NCI-H446 treated with DMSO at 0.1 percent for 48 hours (cell line): ENCODE measurements around the gene CDC42BPG.
"Not testable (repeated sequence)": the region's sequence is repeated elsewhere in the genome, so short reads cannot be mapped to it uniquely, and the experiment has no call there.

Experiments
- DNase-seq: peaks from one replicate; lab custom pipeline; 2025; lab: John Stamatoyannopoulos, UW

Gene CDC42BPG

GRCh38 chr11:64850979-64851567, 6.6 kb upstream of the CDC42BPG start:
- DNase-seq, result no peak

DNA sequence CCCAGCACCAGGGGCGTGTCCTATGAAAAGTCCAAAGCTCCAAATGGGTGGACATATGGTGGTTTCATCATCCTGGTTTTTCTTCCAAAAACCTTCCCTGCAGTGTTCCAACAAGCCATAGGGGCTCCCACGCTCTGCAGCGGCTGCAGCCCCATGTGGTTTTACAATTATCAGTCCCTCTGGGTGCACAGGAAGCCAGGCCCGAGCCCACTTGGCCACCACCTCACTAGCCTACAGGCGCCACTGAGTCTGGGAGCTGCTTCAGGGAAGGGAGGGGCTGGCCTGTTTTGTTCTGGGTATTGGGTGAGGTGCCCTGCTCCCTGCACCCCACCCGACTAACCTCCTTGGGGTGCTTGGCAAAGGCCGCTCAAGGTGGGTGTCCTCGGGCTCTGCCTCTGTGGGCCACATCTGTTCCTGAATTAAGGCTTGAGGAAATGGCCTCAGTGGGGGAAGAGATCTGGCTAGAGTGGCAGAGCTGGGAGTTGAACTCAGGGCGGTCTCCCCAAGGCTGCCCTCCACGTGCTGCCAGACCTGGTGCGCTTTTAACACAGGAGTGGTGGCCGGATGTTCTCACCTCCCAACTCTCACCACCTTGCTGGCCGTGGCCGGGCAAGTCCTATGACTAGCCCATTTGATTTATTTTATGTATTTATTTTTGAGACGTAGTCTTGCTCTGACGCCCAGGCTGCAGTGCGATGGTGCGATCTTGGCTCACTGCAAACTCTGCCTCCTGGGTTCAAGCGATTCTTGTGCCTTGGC, 5.3 kb upstream of the CDC42BPG start:
- DNase-seq, result peak; percentile 90

DNA sequence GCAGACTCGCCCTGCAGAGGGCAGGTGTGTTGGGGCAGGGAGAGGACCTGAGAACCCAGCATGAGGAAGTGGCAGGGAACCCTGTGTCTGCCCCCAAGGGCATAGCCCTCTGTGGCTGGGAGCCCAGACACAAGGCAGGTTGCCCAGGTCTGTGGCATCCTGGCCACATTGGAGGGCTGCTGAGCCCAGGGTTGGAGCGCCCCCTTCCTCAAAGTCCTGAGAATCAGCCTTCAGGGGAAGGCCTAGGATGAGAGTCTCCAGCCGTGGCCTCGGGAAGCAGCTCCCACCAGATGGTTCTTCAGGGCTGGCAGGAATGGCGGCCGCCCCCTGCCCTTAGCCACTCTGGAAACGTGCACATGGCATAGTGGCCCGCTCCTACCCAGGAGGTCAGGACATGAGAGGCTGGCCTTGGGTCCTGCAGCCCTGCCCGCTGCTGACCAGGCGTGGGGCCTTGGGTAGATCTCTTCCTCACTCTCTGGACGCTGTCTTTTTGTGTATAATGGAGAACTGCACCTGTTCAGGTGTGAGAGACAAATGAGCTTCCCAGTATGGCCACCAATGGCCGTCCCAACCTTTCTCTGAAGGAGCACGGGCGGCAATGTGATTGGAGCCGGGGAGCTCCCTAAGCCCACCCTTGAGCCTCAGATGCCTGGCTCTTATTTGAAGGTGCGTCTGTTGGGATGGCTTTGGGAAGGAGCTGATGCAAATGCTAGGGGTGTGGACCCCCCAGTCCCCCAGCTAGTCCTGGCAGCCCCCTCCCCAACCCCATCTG, 4.6 kb upstream of the CDC42BPG start:
- DNase-seq, result peak; percentile 31

- no peak for DNase-seq
Measured at GRCh38 chr11:64848214-64848825, 3.9 kb upstream of the CDC42BPG start.

DNA sequence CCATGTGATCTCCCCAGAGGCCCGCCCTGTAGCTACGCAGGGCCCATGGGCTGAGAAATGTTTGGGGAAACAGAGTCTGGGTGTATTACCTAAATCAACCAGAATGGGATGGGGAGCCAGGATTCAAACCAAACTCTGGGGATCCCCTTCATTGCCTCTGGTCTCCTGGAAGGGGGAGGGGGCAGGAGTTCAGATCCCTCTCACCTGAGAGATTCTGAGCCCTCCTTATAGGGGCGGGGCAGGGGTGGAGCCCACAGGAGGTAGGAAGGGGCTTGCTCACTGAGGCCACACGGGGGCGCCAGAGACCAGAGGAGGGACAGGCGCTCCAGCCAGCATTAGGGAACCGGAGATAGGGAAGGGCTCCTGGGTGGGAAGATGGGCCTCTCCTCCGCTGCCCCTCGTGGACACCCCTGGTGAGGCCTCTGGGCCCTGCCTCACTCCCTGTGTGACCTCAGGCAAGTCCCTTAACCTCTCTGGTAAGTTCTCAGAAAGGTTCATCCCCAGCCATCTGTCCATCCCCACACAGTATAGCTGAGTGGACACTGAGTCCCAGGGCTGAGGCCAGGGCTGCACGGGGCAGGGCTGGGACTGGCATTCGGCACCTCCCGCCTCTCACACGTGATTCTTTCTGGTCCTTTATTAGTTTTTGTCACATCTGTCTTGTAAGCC, 2.7 kb upstream of the CDC42BPG start:
- DNase-seq, result peak; percentile 80

- DNase-seq, result not testable (repeated sequence)
Measured at GRCh38 chr11:64845776-64846129, 1.3 kb upstream of the CDC42BPG start.

- no peak for DNase-seq
Measured at GRCh38 chr11:64845129-64845775, 799 bp upstream of the CDC42BPG start.

DNA sequence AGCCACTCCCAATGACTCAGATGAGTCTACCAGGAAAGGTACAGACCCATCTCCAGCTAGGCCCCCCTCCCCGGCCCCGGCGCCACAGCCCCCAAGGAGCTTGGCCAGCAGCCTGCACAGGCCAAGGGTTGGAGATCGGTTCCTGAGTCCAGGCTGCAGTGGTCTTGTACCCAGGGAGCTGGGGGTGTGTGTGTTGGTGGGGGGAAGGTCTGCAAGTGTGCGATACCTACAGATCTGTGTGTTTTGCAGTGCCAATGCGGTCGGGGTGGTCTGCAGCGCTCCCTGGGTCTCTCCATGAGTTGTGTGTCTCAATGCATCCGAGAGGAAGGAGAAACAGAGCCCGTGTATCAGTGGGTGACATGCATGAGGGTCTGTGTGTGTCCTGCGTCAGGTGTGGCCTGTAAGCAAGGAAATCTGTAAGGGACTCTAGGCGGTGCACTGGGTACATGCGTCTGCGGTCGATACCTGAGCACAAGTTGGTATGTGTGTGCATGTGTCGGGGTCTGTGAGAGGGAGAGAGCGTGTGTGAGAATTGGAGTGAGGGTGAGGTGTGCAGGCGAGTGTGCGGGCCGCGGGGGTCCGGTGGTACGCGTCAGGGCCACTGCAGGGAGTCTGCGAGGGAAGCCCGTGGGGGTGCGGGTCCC, 645 bp downstream of the CDC42BPG start:
- DNase-seq, result no peak

DNA sequence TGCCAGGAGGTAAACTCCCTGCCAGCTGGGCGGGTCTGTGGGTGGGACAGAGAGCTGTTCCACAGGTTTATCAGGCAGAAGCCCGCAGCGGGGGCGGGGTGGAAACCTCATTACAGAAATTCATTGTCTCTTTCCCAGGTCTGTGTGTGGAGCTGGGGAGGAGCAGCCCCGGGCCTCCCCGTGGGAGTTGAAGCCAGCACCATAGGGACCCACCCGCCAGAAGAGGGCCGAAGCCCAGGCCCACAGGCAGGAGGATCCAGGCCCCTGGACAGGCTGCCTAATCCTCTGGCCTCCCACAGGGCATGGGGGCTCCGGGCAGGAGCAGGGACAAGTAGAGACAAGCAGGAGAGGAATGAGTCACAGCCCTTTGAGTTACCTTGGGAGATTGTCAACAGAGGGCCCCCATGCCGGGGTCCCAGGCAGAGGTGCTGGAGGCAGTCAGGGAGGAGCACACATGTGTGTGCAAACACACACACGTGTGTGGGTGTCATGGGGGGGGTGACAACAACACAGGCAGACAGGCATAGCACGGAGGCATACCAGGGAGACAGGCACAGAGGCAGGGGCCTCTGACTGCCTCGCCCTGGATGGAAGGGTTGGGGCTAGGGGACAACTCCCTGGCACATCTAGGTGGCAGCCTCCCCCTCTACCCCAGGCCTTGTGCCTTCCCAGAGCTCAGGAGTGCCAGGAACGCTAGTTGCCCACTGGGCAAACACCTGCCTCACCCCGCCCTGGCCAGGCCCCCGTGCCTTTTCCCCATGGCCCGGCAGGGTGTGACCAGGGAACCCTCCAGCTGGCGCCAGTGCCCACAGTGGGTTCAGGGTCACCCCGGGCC, 1.4 kb downstream of the CDC42BPG start:
- no peak for DNase-seq

DNA sequence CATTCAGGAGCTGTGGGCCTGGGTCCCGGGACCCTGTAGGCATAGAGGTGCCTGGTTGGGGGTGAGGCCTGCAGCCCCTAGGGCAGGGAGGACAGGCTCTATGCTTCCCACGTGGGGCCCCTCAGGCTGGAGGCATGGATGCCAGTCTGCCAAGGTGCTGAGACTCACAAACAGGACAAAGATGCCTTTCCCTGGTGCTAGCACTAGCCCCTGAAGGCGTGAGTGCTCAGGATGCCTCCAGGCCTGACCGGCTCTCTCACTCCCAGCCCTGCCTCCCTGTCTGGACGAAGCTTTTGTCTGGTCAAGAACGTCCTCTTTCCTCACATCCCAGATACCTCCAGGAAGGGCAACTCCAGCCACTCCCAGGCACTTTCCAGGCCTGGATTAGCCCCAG, 2.1 kb downstream of the CDC42BPG start:
- DNase-seq, result no peak

- no peak for DNase-seq
Measured at GRCh38 chr11:64841592-64842365, 2.7 kb downstream of the CDC42BPG start.

GRCh38 chr11:64839887-64840782, 4.3 kb downstream of the CDC42BPG start:
- no peak for DNase-seq

- no peak for DNase-seq
Measured at GRCh38 chr11:64839335-64839734, 5.1 kb downstream of the CDC42BPG start.

DNA sequence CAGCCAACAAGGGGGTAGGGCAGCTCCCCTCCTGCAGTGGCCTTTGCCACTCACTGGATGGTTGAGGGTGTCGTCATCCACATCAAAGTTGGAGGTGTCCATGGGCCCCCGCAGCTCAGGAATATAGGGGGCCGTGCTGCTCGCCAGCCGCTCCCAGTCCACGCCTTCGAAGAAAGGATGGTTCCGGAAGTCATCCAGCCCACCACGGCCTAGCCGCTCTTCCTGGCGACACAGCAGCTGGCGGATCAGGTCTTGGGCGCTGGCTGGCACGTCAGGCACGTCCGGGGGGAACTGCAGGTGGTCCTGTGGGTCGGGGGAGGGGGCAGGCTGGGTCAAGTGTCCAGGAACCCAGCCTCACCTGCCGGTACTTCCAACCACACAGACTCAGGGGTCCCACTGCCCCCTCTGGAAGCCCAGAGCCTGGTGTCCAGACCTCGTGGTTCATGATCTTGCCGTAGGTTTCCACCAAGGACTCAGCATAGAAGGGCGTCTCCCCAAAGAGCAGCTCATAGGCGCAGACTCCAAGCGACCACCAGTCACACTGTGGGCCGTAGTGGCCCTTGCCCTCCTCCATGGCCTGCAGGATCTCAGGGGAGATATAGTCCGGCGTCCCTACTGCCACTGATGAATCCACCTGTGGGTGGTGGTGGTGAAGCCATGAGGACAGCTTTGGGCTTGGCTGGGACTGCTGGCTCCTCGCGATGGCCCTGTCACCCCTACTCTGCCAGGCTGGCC, 5.7 kb downstream of the CDC42BPG start:
- DNase-seq, result no peak

DNA sequence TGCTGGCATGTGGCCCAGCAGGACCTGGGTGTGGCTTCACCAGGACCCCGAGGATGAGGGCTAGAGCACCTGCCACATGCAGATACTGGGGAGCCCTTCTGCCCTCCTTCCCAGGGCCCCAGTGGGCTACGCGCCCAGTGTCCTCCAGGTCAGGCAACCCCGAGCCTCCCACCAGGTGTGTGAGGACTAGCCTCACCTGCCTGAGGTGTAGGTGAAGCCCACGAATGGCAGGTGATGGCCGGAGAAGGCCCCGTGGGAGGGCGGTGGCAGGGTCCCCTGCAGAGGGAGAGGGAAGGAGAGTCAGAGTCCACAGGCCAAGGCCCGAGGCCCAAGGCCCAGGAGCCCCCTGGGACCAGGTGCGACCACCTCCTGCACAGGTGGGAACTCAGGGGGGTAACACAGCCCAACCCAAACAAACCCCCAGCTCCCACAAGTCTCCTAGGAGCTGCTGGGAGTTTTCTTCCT, 6.5 kb downstream of the CDC42BPG start:
- DNase-seq, result no peak

DNA sequence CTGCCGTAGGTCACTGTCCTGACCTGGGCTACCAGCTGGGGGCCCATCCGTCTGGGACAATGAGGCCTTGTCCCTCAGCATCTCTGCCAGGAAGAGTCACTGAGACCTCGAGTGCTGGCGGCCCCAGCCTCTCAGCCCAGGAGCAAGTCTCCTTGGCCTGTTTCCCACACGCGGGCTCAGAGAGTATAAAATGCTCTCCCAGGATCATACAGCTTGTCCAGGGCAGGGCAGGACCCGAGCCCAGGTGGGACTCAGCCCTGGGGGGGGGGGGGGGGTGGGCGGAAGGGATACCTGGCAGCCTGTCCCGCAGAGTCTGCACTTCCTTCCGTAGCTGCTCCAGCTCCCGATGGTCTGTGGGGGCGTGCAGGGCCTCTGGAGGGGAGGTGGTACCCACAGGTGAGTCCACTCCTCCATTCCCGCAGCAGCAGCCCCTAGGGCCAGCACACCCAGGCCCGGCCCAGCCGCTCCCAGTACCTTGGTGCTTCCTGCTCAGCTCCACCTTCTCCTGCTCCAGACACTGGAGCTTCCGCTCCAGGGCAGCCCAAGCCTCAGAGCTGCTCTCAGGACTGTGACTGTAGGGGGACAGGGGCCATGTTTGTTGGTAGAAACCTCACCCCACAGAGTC, 7.9 kb downstream of the CDC42BPG start:
- no peak for DNase-seq
